Measurements from ENCODE around the gene BACH2. TPM values are rescaled to one million over a fixed set of nuclear protein-coding genes. Genes with fewer than 3 reads are reported as not detected.

BACH2 gene
- total and polyA plus RNA-seq, 7 donors = under 0.01 to 5.6 (median 1.4) TPM

- H3K4me3 ChIP-seq = no peak overlapping the region
- peaks cover 0 to 6% (median 0%) of the 10 kb centered on the region in 4 donors for H3K36me3 ChIP-seq
- 93 to 95% methylated on average over 22 of the region's 22 CpGs for WGBS, 2 donors
- TF ChIP-seq CTCF (IDR thresholded peaks at IDR 0.05) (no peak), POLR2A (IDR thresholded peaks at IDR 0.05) (no peak), EP300 (IDR thresholded peaks at IDR 0.05) (no peak), POLR2AphosphoS5 (IDR thresholded peaks at IDR 0.05) (no peak)
- H3K27me3 ChIP-seq = no peaks in the 10 kb centered on the region
- H3K9me3 ChIP-seq = no peaks in the 10 kb centered on the region
- no peak overlapping the region for H3K27ac ChIP-seq
- DNase-seq = no peak
- H3K4me1 ChIP-seq = no peaks in the 10 kb centered on the region
- intact Hi-C loops (cut with DNase I) = no loop called here
These were observed 364.3 kb downstream of the BACH2 start for GRCh38 chr6:89932245-89932802.

- Histone ChIP-seq H3K4me3 (no peak overlapping the region), H3K4me1 (no peaks in the 10 kb centered on the region), H3K27ac (no peak overlapping the region), H3K9me3 (no peaks in the 10 kb centered on the region), H3K27me3 (no peaks in the 10 kb centered on the region), H3K36me3 (peaks cover 0 to 6% (median 0%) of the 10 kb centered on the region in 4 donors)
- TF ChIP-seq EP300 (IDR thresholded peaks at IDR 0.05) = no peak
- no peak for TF ChIP-seq POLR2A (IDR thresholded peaks at IDR 0.05)
- TF ChIP-seq CTCF (IDR thresholded peaks at IDR 0.05) = no peak
- no peak for TF ChIP-seq POLR2AphosphoS5 (IDR thresholded peaks at IDR 0.05)
- intact Hi-C loops (cut with DNase I) = no loop called here
- 92 to 93% methylated on average over 5 of the region's 5 CpGs for WGBS, 2 donors
- no peak for DNase-seq
These were observed 365.9 kb downstream of the BACH2 start for GRCh38 chr6:89930789-89931188.

GRCh38 chr6:89928604-89929003 lies 368.0 kb downstream of the BACH2 start:
- H3K9me3 ChIP-seq = no peaks in the 10 kb centered on the region
- peaks cover 0 to 6% (median 0%) of the 10 kb centered on the region in 4 donors for H3K36me3 ChIP-seq
- H3K27me3 ChIP-seq = no peaks in the 10 kb centered on the region
- DNase-seq = no peak
- intact Hi-C loops (cut with DNase I) = no loop called here
- WGBS, 2 donors = 83 to 88% methylated on average over 6 of the region's 6 CpGs
- no peak for TF ChIP-seq EP300 (IDR thresholded peaks at IDR 0.05)
- TF ChIP-seq CTCF (IDR thresholded peaks at IDR 0.05) = no peak
- TF ChIP-seq POLR2AphosphoS5 (IDR thresholded peaks at IDR 0.05) = peak in 1 of 4 donors; percentile 22
- TF ChIP-seq POLR2A (IDR thresholded peaks at IDR 0.05) = no peak
- no peak overlapping the region for H3K4me3 ChIP-seq
- no peaks in the 10 kb centered on the region for H3K4me1 ChIP-seq
- H3K27ac ChIP-seq = no peak overlapping the region

- DNase-seq = no peak
- Histone ChIP-seq H3K4me1 (no peaks in the 10 kb centered on the region), H3K27me3 (no peaks in the 10 kb centered on the region), H3K36me3 (peaks cover 0 to 6% (median 0%) of the 10 kb centered on the region in 4 donors), H3K27ac (no peak overlapping the region), H3K4me3 (no peak overlapping the region), H3K9me3 (no peaks in the 10 kb centered on the region)
- intact Hi-C loops (cut with DNase I) = no loop called here
- TF ChIP-seq EP300 (IDR thresholded peaks at IDR 0.05) (no peak), CTCF (IDR thresholded peaks at IDR 0.05) (no peak), POLR2A (IDR thresholded peaks at IDR 0.05) (no peak), POLR2AphosphoS5 (IDR thresholded peaks at IDR 0.05) (no peak)
- WGBS, 2 donors = 68 to 71% methylated on average over 6 of the region's 6 CpGs
These were observed 368.7 kb downstream of the BACH2 start for GRCh38 chr6:89927791-89928550.
